Ishikawa (cell line): ENCODE data around the gene CDH13.

Experiments used
- CEBPB ChIP-seq: IDR thresholded peaks from 2 replicates; pipeline ENCODE4 v1.6.1; 2012
- CREB1 ChIP-seq: IDR thresholded peaks from 2 replicates; pipeline ENCODE4 v1.6.1; 2012; ENCODE audit warnings: low read depth
- EGR1 ChIP-seq: IDR thresholded peaks from 2 replicates; pipeline ENCODE4 v1.6.1; 2012
- EP300 ChIP-seq: IDR thresholded peaks from 2 replicates; pipeline ENCODE4 v1.6.1; 2012; ENCODE audit warnings: borderline replicate concordance
- FOXM1 ChIP-seq: IDR thresholded peaks from 2 replicates; pipeline ENCODE4 v1.6.1; 2012; ENCODE audit warnings: low read depth, borderline replicate concordance
- NFIC ChIP-seq: IDR thresholded peaks from 2 replicates; pipeline ENCODE4 v1.6.1; 2012
- RAD21 ChIP-seq: IDR thresholded peaks from 2 replicates; pipeline ENCODE4 v1.6.1; 2012; ENCODE audit warnings: low read depth
- TAF1 ChIP-seq: IDR thresholded peaks from 2 replicates; pipeline ENCODE4 v1.6.1; 2012; ENCODE audit warnings: low read depth, mild to moderate bottlenecking
- TCF12 ChIP-seq: IDR thresholded peaks from 2 replicates; pipeline ENCODE4 v1.6.1; 2012; ENCODE audit warnings: low read depth
- TEAD4 ChIP-seq: IDR thresholded peaks from 2 replicates; pipeline ENCODE4 v1.6.1; 2012
- YY1 ChIP-seq: IDR thresholded peaks from 2 replicates; pipeline ENCODE4 v1.6.1; 2012; ENCODE audit warnings: low read depth
- ZBTB7A ChIP-seq: IDR thresholded peaks from 2 replicates; pipeline ENCODE4 v1.6.1; 2012; ENCODE audit warnings: low read depth
- TF ChIP-seq, protein P1 (sequence below): IDR thresholded peaks from 2 replicates; pipeline ENCODE4 v1.6.1; 2012
- TF ChIP-seq, protein P2 (sequence below): IDR thresholded peaks from 2 replicates; pipeline ENCODE4 v1.6.1; 2012
- TF ChIP-seq, protein P3 (sequence below): IDR thresholded peaks from 2 replicates; pipeline ENCODE4 v1.6.1; 2012; ENCODE audit warnings: low read depth, mild to moderate bottlenecking

The CDH13 gene

DNA sequence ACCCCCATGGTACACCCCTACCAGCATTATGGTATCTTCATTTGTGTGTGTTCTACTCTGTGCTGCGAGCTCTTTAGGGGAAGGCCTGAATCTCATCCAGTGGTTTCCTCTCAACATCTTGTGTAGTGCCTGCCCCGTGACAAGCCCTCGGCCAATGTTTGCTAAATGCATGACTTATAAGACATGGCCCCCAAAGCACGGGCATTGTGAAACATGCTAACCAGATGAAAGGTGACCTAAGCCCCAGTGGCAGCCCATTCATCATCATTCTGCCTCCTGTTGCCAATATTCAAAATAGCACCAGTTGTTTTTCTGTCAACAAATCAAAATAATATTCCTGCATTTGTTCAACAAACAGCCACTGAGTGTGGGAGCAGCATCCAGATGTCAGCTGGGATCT lies 1072.2 kb downstream of the CDH13 start:
- TF ChIP-seq ZBTB7A (no peak), RAD21 (no peak), FOXM1 (no peak), EP300 (no peak), CEBPB (no peak), YY1 (no peak), TCF12 (no peak), CREB1 (no peak), TAF1 (no peak), NFIC (no peak)
- TF ChIP-seq, protein P1, sequence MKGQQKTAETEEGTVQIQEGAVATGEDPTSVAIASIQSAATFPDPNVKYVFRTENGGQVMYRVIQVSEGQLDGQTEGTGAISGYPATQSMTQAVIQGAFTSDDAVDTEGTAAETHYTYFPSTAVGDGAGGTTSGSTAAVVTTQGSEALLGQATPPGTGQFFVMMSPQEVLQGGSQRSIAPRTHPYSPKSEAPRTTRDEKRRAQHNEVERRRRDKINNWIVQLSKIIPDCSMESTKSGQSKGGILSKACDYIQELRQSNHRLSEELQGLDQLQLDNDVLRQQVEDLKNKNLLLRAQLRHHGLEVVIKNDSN: no peak
- TF ChIP-seq, protein P2, sequence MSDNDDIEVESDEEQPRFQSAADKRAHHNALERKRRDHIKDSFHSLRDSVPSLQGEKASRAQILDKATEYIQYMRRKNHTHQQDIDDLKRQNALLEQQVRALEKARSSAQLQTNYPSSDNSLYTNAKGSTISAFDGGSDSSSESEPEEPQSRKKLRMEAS: no peak
- TF ChIP-seq, protein P3, sequence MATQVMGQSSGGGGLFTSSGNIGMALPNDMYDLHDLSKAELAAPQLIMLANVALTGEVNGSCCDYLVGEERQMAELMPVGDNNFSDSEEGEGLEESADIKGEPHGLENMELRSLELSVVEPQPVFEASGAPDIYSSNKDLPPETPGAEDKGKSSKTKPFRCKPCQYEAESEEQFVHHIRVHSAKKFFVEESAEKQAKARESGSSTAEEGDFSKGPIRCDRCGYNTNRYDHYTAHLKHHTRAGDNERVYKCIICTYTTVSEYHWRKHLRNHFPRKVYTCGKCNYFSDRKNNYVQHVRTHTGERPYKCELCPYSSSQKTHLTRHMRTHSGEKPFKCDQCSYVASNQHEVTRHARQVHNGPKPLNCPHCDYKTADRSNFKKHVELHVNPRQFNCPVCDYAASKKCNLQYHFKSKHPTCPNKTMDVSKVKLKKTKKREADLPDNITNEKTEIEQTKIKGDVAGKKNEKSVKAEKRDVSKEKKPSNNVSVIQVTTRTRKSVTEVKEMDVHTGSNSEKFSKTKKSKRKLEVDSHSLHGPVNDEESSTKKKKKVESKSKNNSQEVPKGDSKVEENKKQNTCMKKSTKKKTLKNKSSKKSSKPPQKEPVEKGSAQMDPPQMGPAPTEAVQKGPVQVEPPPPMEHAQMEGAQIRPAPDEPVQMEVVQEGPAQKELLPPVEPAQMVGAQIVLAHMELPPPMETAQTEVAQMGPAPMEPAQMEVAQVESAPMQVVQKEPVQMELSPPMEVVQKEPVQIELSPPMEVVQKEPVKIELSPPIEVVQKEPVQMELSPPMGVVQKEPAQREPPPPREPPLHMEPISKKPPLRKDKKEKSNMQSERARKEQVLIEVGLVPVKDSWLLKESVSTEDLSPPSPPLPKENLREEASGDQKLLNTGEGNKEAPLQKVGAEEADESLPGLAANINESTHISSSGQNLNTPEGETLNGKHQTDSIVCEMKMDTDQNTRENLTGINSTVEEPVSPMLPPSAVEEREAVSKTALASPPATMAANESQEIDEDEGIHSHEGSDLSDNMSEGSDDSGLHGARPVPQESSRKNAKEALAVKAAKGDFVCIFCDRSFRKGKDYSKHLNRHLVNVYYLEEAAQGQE: no peak

DNA sequence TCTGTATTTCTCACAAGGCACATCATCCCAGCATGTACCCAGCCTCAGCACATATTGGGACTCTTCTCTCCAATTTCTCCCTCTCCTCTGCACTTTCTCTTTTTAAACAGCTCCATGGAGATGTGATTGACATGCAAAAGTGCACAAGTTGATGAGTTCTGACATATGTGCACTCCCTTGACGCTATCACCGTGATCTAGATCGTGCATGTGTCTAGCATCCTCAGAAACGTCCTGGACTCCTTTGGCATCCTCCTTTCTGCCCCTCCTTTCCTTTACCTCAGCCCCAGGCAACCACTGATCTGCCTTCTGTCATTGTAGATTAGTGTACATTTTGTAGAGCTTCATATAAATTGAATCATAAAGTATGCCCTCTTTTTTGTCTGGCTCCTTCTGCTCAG lies 1073.0 kb downstream of the CDH13 start:
- TF ChIP-seq EGR1 (no peak), FOXM1 (no peak), TAF1 (no peak), ZBTB7A (no peak), NFIC (no peak), CEBPB (no peak), TEAD4 (no peak), TCF12 (no peak), EP300 (no peak), RAD21 (no peak), CREB1 (no peak), YY1 (no peak)
- TF ChIP-seq, protein P1: no peak
- TF ChIP-seq, protein P2: no peak
- TF ChIP-seq, protein P3: no peak

DNA sequence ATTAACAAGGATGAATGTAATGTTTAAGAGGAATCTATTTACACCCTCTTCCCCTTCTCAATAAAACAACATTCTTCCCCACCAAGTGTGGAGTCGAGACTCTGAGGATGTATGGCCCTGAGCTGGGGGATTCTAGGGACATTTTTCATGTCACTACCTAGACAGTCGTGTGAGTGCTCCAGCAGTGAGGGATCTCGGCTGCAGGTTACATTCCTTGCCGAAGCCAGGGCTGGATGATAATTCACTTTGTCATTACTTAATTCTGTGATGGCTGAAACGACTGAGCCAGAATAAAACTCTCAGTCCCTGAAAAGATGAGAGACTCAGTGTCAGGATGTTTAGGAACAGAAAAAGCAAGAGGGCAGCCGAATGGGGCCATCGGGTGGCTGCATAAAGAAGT lies 1074.1 kb downstream of the CDH13 start:
- TF ChIP-seq TEAD4: no peak
- TF ChIP-seq, protein P1: no peak
- TF ChIP-seq TCF12: no peak
- no peak for TF ChIP-seq FOXM1
- no peak for TF ChIP-seq YY1
- TF ChIP-seq RAD21: no peak
- TF ChIP-seq CREB1: no peak
- no peak for TF ChIP-seq ZBTB7A
- TF ChIP-seq, protein P2: no peak
- no peak for TF ChIP-seq CEBPB
- no peak for TF ChIP-seq TAF1
- TF ChIP-seq NFIC: no peak
- TF ChIP-seq, protein P3: no peak
- TF ChIP-seq EP300: no peak

DNA sequence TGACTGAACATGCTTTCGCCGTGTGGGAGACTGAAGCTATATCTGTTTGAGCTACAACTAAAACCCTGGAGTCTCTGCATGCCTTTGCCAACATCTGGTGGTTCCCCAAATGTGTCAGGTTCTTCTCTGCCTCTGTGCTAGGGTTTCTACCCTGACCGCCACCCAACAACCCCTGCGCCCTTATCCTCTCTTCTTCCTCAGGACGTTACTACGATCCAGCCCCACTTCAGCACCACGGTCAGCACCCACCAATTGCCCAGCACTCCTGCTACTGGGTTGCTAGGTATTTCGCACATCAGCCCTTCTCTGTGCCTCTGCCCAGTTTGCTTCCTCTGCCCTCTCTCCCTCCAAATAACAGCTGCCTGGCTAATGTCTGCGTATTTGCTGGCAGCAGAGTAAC lies 1074.7 kb downstream of the CDH13 start:
- TF ChIP-seq FOXM1: no peak
- TF ChIP-seq, protein P3: peak; percentile 92
